Activated CD4-positive, alpha-beta T cell treated with anti-CD3 and anti-CD28 coated beads, Interleukin-2, amount 10 ng/mL, durations not matched to agents 24 days and 14 days (primary cell): ENCODE measurements around the gene KRT5. TPM values are rescaled to one million over a fixed set of nuclear protein-coding genes. Genes with fewer than 3 reads are reported as not detected.
"Not testable (repeated sequence)": the region's sequence is repeated elsewhere in the genome, so short reads cannot be mapped to it uniquely, and the experiment has no call there.

Experiments used
- DNase-seq: peaks from one replicate; pipeline ENCODE4 v3.0.0; 2022
- H3K27ac Mint-ChIP-seq: one replicate; pipeline ENCODE4 v1.8.0; 2022; ENCODE audit warnings: mild to moderate bottlenecking, mixed read lengths
- H3K27me3 Mint-ChIP-seq: one replicate; pipeline ENCODE4 v1.8.0; 2022; ENCODE audit warnings: mixed read lengths
- H3K36me3 Mint-ChIP-seq: one replicate; pipeline ENCODE4 v1.8.0; 2022; ENCODE audit warnings: low read depth, mild to moderate bottlenecking, mixed read lengths
- H3K4me1 Mint-ChIP-seq: one replicate; pipeline ENCODE4 v1.8.0; 2021; ENCODE audit warnings: mixed read lengths
- H3K4me3 Mint-ChIP-seq: one replicate; pipeline ENCODE4 v1.8.0; 2022; ENCODE audit warnings: mild to moderate bottlenecking, moderate library complexity, mixed read lengths
- H3K9me3 Mint-ChIP-seq: one replicate; pipeline ENCODE4 v1.8.0; 2021; ENCODE audit warnings: mixed read lengths
- intact Hi-C: fragments of 100-400 bp; cut with micrococcal nuclease; formaldehyde crosslinking; loops from one replicate; pipeline ENCODE4 v1.15.1; 2023
- total RNA-seq: library from RNA; stranded (reverse); gene quantifications from 2 replicates; pipeline ENCODE4 v1.2.3, GENCODE V29; 2022

The KRT5 gene
- total RNA-seq, 1 donor from 2014 or later: not detected

DNA sequence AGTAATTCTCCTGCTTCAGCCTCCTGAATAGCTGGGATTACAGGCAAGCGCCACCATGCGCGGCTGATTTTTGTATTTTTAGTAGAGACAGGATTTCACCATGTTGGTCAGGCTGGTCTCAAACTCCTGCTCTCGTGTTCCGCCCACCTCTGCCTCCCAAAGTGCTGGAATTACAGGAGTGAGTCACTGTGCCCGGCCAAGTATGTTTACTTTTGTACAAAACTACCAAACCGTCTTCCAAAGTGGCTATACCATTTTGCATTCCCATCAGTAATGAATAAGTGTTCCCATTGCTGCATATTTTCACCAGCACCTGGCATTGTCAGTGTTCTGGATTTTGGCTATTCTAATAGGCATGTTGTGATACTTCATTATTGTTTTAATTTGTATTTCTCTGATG lies 18.7 kb downstream of the KRT5 start:
- Mint-ChIP-seq H3K4me3 (no peak overlapping the region), H3K36me3 (no peaks in the 10 kb centered on the region), H3K27me3 (peaks cover 31% of the 10 kb centered on the region), H3K27ac (no peak overlapping the region), H3K4me1 (no peaks in the 10 kb centered on the region), H3K9me3 (no peaks in the 10 kb centered on the region)
- intact Hi-C loops: no loop called here
- DNase-seq: no peak

DNA sequence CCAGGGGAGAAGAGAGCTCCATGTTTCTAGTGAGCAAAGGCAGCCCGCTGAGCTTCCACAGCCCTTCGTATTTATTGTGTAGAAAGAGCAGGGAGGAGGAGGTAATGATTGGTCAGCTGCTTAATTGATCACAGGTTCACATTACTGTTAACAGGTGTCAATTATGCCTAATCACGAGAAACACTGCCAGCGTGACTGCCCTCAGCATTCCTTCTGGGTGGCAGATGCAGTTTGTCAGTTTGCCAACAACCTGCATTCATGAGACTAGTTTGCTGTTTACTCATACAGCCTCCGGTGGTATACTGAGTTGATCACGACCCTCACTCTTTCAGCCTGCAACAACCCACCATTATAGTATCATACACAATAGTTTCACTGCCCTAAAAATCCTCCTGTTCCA lies 19.6 kb downstream of the KRT5 start:
- H3K4me3 Mint-ChIP-seq, H3K9me3 Mint-ChIP-seq, H3K36me3 Mint-ChIP-seq, H3K4me1 Mint-ChIP-seq, intact Hi-C loops, H3K27ac Mint-ChIP-seq, DNase-seq: not testable (repeated sequence)
- peaks cover 26% of the 10 kb centered on the region for H3K27me3 Mint-ChIP-seq

DNA sequence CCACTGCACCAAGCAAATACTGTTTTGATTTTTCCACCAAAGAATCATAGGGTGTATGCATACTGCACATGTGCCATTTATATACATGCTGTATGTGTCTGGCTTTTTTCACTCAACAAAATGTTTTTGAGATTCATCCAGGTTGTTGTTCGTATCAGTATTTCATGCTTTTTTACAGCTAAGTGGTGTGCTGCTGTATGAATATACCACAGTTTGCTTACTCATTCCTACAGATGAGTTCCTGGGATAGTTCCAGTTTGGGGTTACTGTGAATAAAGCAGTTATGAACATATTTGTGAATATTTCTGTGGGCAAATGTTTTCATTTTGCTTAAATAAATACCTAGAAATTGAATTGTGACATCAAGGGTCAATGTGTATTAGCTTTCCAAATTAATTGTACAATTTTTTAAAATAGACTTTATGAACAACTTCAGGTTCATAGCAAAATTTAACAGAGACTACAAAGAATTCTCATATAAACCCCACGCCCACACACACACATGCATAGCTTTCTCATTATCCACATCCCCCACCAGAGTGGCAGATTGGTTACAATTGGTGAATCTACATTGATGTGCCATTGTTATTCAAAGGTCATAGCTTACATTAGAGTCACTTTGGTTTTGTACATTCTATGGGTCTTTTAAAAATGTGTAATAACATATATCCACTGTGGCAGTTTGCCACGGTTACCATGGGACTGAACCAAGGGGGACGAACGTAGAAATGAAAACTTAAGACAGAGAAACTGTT lies 20.2 kb downstream of the KRT5 start:
- intact Hi-C loops: no loop called here
- H3K27ac Mint-ChIP-seq: no peak overlapping the region
- H3K4me3 Mint-ChIP-seq: no peak overlapping the region
- no peak for DNase-seq
- H3K9me3 Mint-ChIP-seq: no peaks in the 10 kb centered on the region
- peaks cover 22% of the 10 kb centered on the region for H3K27me3 Mint-ChIP-seq
- H3K4me1 Mint-ChIP-seq: no peaks in the 10 kb centered on the region
- no peaks in the 10 kb centered on the region for H3K36me3 Mint-ChIP-seq

DNA sequence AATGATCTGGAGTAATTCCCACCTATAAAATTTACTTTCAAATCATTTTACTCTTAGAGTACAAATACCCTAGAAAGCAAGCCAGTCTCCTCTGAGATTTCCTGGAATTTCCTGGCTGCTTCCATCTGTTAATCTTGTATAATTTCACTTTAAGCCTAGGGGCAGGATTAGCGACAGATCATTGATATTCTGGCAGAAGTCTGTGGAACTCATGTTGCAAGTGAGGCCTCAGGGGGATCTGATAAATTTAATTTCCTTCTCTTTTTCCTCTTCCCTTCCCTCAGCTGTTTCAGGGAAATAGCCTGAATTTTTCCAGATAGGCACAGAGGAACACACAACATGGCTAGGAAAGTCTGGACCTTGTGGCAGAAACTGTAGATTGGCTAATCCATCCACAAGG lies 21.2 kb downstream of the KRT5 start:
- Mint-ChIP-seq H3K9me3 (no peaks in the 10 kb centered on the region), H3K36me3 (no peaks in the 10 kb centered on the region), H3K27ac (no peak overlapping the region), H3K4me3 (no peak overlapping the region), H3K27me3 (peaks cover 27% of the 10 kb centered on the region), H3K4me1 (no peaks in the 10 kb centered on the region)
- intact Hi-C loops: no loop called here
- DNase-seq: no peak

DNA sequence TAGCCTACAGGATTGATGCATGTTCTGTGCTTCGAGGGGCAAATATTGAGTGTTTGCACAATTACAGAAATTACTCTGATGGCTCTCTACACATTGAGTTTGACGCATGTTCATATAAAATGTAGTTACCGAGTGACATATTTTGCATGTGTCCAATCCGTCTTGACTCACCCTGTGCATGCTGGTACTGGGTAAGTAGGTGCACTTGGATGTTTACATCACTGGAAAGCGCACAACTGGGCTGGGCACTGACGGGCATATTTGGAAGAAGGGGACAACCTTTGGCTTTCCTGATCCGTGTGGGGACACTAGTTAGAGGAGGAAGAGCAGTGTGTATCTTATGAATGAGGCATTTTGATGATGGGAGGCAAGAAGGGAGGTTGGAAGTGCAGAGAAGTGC lies 22.2 kb downstream of the KRT5 start:
- Mint-ChIP-seq H3K36me3 (no peaks in the 10 kb centered on the region), H3K4me1 (no peaks in the 10 kb centered on the region)

DNA sequence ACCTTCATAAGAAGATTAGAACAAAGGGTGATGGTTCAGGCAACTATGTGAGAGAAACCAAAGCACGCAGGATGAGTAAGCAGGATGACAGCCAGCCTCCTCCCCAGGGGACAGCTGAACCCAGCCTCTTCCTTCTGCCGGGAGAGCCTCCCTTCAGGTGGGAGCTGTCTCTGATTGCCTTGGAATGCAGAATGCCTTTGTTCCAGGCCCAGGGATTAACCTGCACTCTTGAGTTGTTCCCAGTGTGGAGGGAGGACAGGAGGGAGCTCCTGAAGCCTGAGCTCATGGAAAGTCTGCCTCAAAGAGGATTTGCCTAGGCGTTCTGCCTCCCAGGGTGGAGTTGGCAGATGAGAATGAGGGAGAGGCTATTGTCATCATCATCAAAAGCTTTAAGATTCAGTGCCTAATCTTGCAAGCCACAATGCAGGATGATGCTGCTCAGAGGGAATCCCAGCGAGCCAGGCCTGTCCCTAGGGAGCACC lies 23.6 kb downstream of the KRT5 start:
- no peaks in the 10 kb centered on the region for H3K36me3 Mint-ChIP-seq
- H3K27me3 Mint-ChIP-seq: peaks cover 18% of the 10 kb centered on the region
- H3K9me3 Mint-ChIP-seq: no peaks in the 10 kb centered on the region
- DNase-seq: no peak
- no peak overlapping the region for H3K4me3 Mint-ChIP-seq
- H3K4me1 Mint-ChIP-seq: no peaks in the 10 kb centered on the region
- intact Hi-C loops: no loop called here
- H3K27ac Mint-ChIP-seq: no peak overlapping the region

More for the DNA sequence above, 22.2 kb downstream of the KRT5 start:
- intact Hi-C loops: no loop called here
- Mint-ChIP-seq H3K9me3 (no peaks in the 10 kb centered on the region), H3K27ac (no peak overlapping the region), H3K4me3 (no peak overlapping the region), H3K27me3 (peaks cover 23% of the 10 kb centered on the region)
- DNase-seq: no peak

DNA sequence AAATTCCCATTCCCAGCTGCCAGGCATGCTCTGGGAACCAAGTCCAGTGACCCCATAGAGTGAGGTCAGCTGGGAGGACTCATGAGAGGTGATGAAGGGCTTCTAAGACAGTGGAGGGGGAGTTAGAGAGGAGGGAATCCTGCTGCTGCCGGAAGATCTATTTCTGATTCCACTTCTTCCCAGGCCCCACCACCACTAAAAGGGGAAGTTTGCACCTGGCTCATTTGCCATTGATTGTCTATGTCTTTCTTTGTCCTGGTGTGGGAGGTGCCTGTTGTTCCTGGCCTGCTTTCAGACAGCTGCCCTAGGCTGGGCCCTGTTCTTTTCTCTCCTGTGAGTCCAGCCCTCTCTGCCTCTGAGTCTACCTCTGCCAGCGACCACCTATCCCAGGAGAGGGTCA lies 24.1 kb downstream of the KRT5 start:
- intact Hi-C loops: no loop called here
- no peak overlapping the region for H3K27ac Mint-ChIP-seq

DNA sequence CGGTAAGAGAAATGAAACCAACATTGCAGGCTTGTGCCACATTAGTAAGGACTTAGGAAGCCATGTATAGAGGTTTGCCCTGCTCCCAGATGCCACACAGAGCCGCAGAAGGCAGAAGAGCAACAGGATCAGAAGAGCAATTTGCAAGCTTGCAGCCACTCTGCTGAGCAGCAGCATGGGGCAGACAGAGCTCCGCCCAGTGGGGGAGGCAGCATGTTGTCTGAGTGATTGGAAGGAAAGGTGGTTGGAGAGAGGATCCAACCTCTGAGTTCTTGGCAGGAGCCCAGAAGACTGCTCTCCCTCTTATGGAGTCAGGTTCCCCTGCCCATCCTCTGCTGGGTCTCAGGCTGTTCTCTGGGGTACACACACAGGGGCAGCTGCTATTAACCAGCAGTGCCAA lies 24.8 kb downstream of the KRT5 start:
- intact Hi-C loops: no loop called here
- no peaks in the 10 kb centered on the region for H3K4me1 Mint-ChIP-seq
- H3K9me3 Mint-ChIP-seq: no peaks in the 10 kb centered on the region
- no peak for DNase-seq
- H3K27ac Mint-ChIP-seq: no peak overlapping the region
- H3K4me3 Mint-ChIP-seq: no peak overlapping the region
- H3K36me3 Mint-ChIP-seq: no peaks in the 10 kb centered on the region
- peaks cover 17% of the 10 kb centered on the region for H3K27me3 Mint-ChIP-seq

More for the DNA sequence above, 24.1 kb downstream of the KRT5 start:
- Mint-ChIP-seq H3K36me3 (no peaks in the 10 kb centered on the region), H3K9me3 (no peaks in the 10 kb centered on the region), H3K4me3 (no peak overlapping the region), H3K4me1 (no peaks in the 10 kb centered on the region), H3K27me3 (peaks cover 18% of the 10 kb centered on the region)
- no peak for DNase-seq

DNA sequence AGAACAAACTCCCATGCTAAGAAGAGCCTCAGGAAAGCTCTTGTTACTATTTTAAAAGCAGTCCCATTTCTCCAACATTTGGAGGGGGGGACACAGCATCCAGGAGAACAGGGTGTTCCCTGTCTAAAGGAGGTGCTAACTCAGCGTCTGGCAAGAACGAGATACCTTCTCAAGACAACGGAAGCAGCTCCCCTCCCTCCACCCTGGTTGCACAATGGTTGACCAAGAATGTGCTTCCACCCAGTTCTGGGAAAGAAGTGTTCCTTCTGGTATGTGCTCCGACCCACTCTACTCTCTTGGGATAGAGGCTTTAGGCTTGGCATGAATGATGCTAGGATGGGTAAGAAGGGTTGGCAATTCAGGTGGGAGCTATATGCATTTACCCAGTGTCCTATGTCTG lies 25.7 kb downstream of the KRT5 start:
- Mint-ChIP-seq H3K36me3 (no peaks in the 10 kb centered on the region), H3K27ac (no peak overlapping the region), H3K27me3 (peaks cover 17% of the 10 kb centered on the region), H3K9me3 (no peaks in the 10 kb centered on the region), H3K4me1 (no peaks in the 10 kb centered on the region), H3K4me3 (no peak overlapping the region)
- no peak for DNase-seq
- intact Hi-C loops: no loop called here

DNA sequence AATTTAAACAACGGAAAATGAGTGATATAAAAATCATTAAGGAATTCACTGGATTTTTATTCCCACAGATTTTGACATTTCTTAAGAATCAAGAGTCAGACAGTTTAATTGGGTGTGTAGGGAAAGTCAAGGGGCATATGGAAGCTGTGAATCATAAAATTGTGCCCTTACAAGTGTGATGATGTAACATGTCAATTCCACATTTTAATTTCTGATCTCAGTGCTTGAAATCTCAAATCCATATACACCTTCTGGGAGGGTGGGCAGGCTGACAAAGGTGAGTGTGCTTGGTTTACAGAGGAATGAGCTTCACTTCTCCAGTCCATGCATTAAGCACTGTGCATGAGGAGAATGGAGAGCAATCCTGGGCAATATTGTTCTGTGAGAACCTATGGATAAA lies 26.1 kb downstream of the KRT5 start:
- Mint-ChIP-seq H3K9me3 (no peaks in the 10 kb centered on the region), H3K27me3 (peaks cover 17% of the 10 kb centered on the region), H3K4me3 (no peak overlapping the region), H3K36me3 (no peaks in the 10 kb centered on the region), H3K4me1 (no peaks in the 10 kb centered on the region), H3K27ac (no peak overlapping the region)
- intact Hi-C loops: no loop called here
- no peak for DNase-seq

DNA sequence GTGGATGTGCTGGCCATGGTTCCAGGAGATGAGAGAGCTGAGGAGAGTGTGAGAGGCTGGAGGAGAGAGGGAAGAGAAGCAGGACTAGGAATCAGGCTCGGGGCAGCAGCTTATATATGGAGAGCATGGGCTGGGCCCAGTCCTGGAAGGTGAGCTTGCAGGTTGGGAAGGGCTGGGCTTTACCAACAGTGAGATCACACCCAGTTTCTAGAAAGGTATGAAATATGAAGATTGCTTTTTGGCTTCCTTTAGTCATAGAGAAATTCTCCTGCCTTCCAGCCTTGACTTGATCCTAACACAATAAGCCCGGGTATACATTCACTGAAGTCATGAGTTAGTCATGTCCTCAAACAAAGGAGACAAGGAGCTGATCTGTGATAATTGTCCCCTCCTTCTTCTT lies 27.0 kb downstream of the KRT5 start, which contains the start of gene KRT6A:
TSS of gene KRT6A (minus strand) at position 86 of the 400 bp plus-strand sequence. CDS start at position 17, 69 bp downstream.
- DNase-seq: no peak
- no peaks in the 10 kb centered on the region for H3K36me3 Mint-ChIP-seq
- H3K27ac Mint-ChIP-seq: no peak within 1 kb of the TSS
- H3K4me1 Mint-ChIP-seq: no peaks in the 10 kb centered on the region
- intact Hi-C loops: no loop called here
- H3K27me3 Mint-ChIP-seq: peaks cover 21% of the 10 kb centered on the region
- no peaks in the 10 kb centered on the region for H3K9me3 Mint-ChIP-seq
- no peak within 1 kb of the TSS for H3K4me3 Mint-ChIP-seq

DNA sequence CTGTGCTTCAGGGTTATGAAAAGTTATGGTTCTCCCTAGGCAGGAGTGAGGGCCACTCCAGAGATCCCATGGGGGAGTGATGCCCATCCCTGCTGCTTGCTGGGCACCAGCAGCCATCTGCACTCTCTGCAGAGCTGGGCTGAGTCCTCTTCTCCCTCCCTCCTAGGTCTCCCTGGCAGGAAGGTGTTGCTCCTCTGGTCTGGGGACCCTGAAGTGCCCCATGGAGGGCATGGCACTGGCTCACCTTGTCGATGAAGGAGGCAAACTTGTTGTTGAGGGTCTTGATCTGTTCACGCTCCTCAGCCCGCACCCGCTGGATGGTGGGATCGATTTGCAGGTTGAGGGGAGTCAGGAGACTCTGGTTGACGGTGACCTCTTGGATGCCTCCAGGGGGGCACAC lies 27.8 kb downstream of the KRT5 start:
- intact Hi-C loops, H3K4me3 Mint-ChIP-seq, H3K36me3 Mint-ChIP-seq, H3K27ac Mint-ChIP-seq, H3K4me1 Mint-ChIP-seq, H3K9me3 Mint-ChIP-seq, DNase-seq: not testable (repeated sequence)
- H3K27me3 Mint-ChIP-seq: peaks cover 18% of the 10 kb centered on the region

DNA sequence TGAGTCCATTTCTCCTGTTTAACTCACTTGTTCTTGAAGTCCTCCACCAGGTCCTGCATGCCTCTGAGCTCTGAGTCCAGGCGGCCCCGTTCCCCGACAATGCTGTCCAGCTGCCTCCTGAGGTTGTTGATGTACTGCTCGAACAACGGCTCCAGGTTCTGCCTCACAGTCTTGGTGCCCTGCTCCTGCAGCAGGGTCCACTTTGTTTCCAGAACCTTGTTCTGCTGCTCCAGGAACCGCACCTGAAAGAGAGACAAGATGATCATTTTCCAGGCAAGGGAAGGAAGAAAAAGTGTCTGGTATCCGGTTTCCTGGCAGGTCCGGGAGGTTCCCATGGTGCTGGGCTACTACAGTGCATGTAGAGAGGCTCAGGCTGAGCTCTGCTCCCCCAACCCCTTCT lies 28.7 kb downstream of the KRT5 start:
- H3K36me3 Mint-ChIP-seq, H3K27ac Mint-ChIP-seq, H3K4me1 Mint-ChIP-seq, intact Hi-C loops, H3K9me3 Mint-ChIP-seq, H3K4me3 Mint-ChIP-seq, DNase-seq: not testable (repeated sequence)
- H3K27me3 Mint-ChIP-seq: peaks cover 20% of the 10 kb centered on the region

DNA sequence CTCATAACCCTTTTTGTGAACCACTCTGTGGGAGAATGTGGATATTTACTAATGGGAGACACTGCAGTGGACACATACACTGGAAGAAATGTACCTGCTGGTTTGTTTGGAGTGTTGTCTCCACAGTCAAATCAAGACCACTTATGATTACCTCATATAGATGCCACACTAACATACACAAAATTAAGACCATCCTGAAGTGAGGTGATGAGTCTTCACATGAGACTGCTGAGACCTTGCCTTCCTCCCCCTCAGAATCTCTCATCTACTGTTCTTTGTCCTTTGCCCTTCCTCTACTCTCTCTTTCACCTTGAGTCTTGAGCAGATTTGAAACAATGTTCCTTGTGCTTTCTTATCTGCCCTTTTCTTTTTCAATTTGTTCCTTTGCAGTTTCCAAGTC lies 31.5 kb downstream of the KRT5 start:
- H3K27ac Mint-ChIP-seq: no peak overlapping the region
- intact Hi-C loops: no loop called here

More for the DNA sequence above, 31.5 kb downstream of the KRT5 start:
- peaks cover 26% of the 10 kb centered on the region for H3K27me3 Mint-ChIP-seq
- H3K9me3 Mint-ChIP-seq: no peaks in the 10 kb centered on the region
- H3K4me3 Mint-ChIP-seq: no peak overlapping the region
- H3K4me1 Mint-ChIP-seq: no peaks in the 10 kb centered on the region
- no peaks in the 10 kb centered on the region for H3K36me3 Mint-ChIP-seq
- no peak for DNase-seq
